Neuronal stem cell (in vitro differentiated cells): ENCODE data around the gene RAX2.
A peak's percentile ranks its signal among the peaks of the same experiment; 100 is the strongest.

Source experiments
- DNase-seq: peaks from one replicate; pipeline ENCODE4 v3.0.0-alpha.2; 2013; ENCODE audit warnings: low spot score
- H2AFZ ChIP-seq: one replicate; pipeline ENCODE4 v1.6.1; 2013; ENCODE audit warnings: mild to moderate bottlenecking, low read length, inconsistent platforms
- H2AK5ac ChIP-seq: 2 replicates; pipeline ENCODE4 v1.6.1; 2013; ENCODE audit warnings: low read depth, mild to moderate bottlenecking, inconsistent platforms, low read length, moderate library complexity, mixed read lengths
- H2BK120ac ChIP-seq: 2 replicates; pipeline ENCODE4 v1.6.1; 2013; ENCODE audit warnings: low read depth, mild to moderate bottlenecking, inconsistent platforms, low read length, moderate library complexity, mixed read lengths
- H2BK12ac ChIP-seq: one replicate; pipeline ENCODE4 v1.6.1; 2013; ENCODE audit warnings: low read length, inconsistent platforms
- H2BK15ac ChIP-seq: 2 replicates; pipeline ENCODE4 v1.6.1; 2013; ENCODE audit warnings: mild to moderate bottlenecking, low read length, inconsistent platforms, mixed read lengths
- H2BK5ac ChIP-seq: one replicate; pipeline ENCODE4 v1.6.1; 2013; ENCODE audit warnings: inconsistent platforms, mild to moderate bottlenecking, low read length, moderate library complexity
- H3K14ac ChIP-seq: one replicate; pipeline ENCODE4 v1.6.1; 2013; ENCODE audit warnings: low read length, inconsistent platforms
- H3K18ac ChIP-seq: 2 replicates; pipeline ENCODE4 v1.6.1; 2013; ENCODE audit warnings: low read length, inconsistent platforms
- H3K23ac ChIP-seq: 2 replicates; pipeline ENCODE4 v1.6.1; 2013; ENCODE audit warnings: low read depth, mild to moderate bottlenecking, mixed read lengths, low read length, inconsistent platforms; ENCODE audit not compliant: poor library complexity
- H3K27ac ChIP-seq: replicated peaks from 3 replicates; pipeline ENCODE4 v1.5.1; 2013; ENCODE audit warnings: low read length, inconsistent platforms
- H3K27me3 ChIP-seq, 3 experiments: 2 replicates each; pipeline ENCODE4 v1.6.1; 2013; ENCODE audit warnings: low read length in 3 of 3, mild to moderate bottlenecking in 2 of 3, inconsistent platforms in 1 of 3, low read depth in 1 of 3, mixed read lengths in 1 of 3, moderate library complexity in 1 of 3; ENCODE audit not compliant: control insufficient read depth in 3 of 3, insufficient read depth in 3 of 3
- H3K36me3 ChIP-seq, 2 donors: replicated peaks in 1 of 2; 2 replicates each; pipeline ENCODE4 v1.6.1; 2013; ENCODE audit warnings: low read length in 2 of 2; ENCODE audit not compliant: control insufficient read depth in 2 of 2, insufficient read depth in 2 of 2
- H3K4ac ChIP-seq: 2 replicates; pipeline ENCODE4 v1.6.1; 2013; ENCODE audit warnings: inconsistent platforms, mild to moderate bottlenecking, low read length, moderate library complexity
- H3K4me1 ChIP-seq, 2 donors: 1 replicate in 1 of 2; 2 replicates in 1 of 2; pipeline ENCODE4 v1.6.1; 2013; ENCODE audit warnings: low read length in 2 of 2, low read depth in 1 of 2; ENCODE audit not compliant: control insufficient read depth in 2 of 2, insufficient read depth in 1 of 2
- H3K4me2 ChIP-seq: one replicate; pipeline ENCODE4 v1.6.1; 2013; ENCODE audit warnings: mild to moderate bottlenecking, low read length, inconsistent platforms; ENCODE audit not compliant: insufficient read depth, poor library complexity, severe bottlenecking
- H3K4me3 ChIP-seq, 2 donors: 2 replicates each; pipeline ENCODE4 v1.5.1; 2013; ENCODE audit warnings: low read length in 2 of 2, mild to moderate bottlenecking in 2 of 2, inconsistent platforms in 1 of 2, moderate library complexity in 1 of 2
- H3K79me1 ChIP-seq: one replicate; pipeline ENCODE4 v1.6.1; 2013; ENCODE audit warnings: low read depth, mild to moderate bottlenecking, inconsistent platforms, low read length, moderate library complexity
- H3K9ac ChIP-seq: one replicate; pipeline ENCODE4 v1.6.1; 2013; ENCODE audit warnings: mild to moderate bottlenecking, low read depth, low read length, inconsistent platforms; ENCODE audit not compliant: poor library complexity
- H3K9me3 ChIP-seq, 2 donors: replicated peaks in 1 of 2; 2 replicates each; pipeline versions ENCODE3 to v1.6.1; 2013; ENCODE audit warnings: low read length in 2 of 2, mild to moderate bottlenecking in 2 of 2, inconsistent platforms in 1 of 2, low read depth in 1 of 2, mixed read lengths in 1 of 2, moderate library complexity in 1 of 2; ENCODE audit not compliant: control insufficient read depth in 2 of 2, insufficient read depth in 1 of 2
- H4K8ac ChIP-seq: one replicate; pipeline ENCODE4 v1.6.1; 2013; ENCODE audit warnings: low read depth, mild to moderate bottlenecking, inconsistent platforms, low read length, moderate library complexity
- H4K91ac ChIP-seq: one replicate; pipeline ENCODE4 v1.6.1; 2013; ENCODE audit warnings: low read length, low read depth, mild to moderate bottlenecking, inconsistent platforms; ENCODE audit not compliant: poor library complexity
- whole genome bisulfite sequencing, 2 donors: extraction: QIAGEN DNeasy Blood & Tissue Kit; methylation state at CpG; one replicate each; pipeline ENCODE4 v1.1.7; 2013; ENCODE audit warnings: missing lambda C conversion rate in 2 of 2, mixed read lengths in 1 of 2; ENCODE audit not compliant: insufficient read length in 2 of 2, insufficient replicate concordance in 1 of 2; ENCODE audit errors: extremely low coverage in 2 of 2; 5-methylcytosine and 5-hydroxymethylcytosine counted together

RAX2 gene

GRCh38 chr19:3778899-3779723, 7.1 kb upstream of the RAX2 start:
- H3K27ac ChIP-seq, result no peak overlapping the region
- H2AFZ ChIP-seq, result no peak overlapping the region
- H3K23ac ChIP-seq, result no peak overlapping the region
- H3K9ac ChIP-seq, result no peak overlapping the region
- peak overlapping the region; percentile 15 for H2BK15ac ChIP-seq
- H2AK5ac ChIP-seq, result peak overlapping the region; percentile 61
- H3K4me3 ChIP-seq, result no peak overlapping the region
- H2BK120ac ChIP-seq, result peak overlapping the region; percentile 38
- no peak overlapping the region for H2BK5ac ChIP-seq
- H3K9me3 ChIP-seq, result peaks cover 16 to 22% of the 10 kb centered on the region in 2 donors
- H3K36me3 ChIP-seq, result no peaks in the 10 kb centered on the region
- peak overlapping the region; percentile 15 for H3K18ac ChIP-seq
- peaks cover 0 to 3% of the 10 kb centered on the region in 2 donors for H3K4me1 ChIP-seq
- no peak overlapping the region for H3K4ac ChIP-seq
- DNase-seq, result no peak
- no peak overlapping the region for H4K8ac ChIP-seq
- no peak overlapping the region for H2BK12ac ChIP-seq
- no peak overlapping the region for H4K91ac ChIP-seq
- H3K4me2 ChIP-seq, result no peak overlapping the region
- no peaks in the 10 kb centered on the region for H3K79me1 ChIP-seq
- peaks cover 0 to 11% (median 7%) of the 10 kb centered on the region in 3 experiments for H3K27me3 ChIP-seq
- no peak overlapping the region for H3K14ac ChIP-seq
- WGBS, 2 donors, result no CpG with 5 or more reads among the region's 44 CpGs

- no peaks in the 10 kb centered on the region for H3K79me1 ChIP-seq
- peaks cover 0 to 5% (median 1%) of the 10 kb centered on the region in 3 experiments for H3K27me3 ChIP-seq
- no peak overlapping the region for H2BK120ac ChIP-seq
- no peak overlapping the region for H2AFZ ChIP-seq
- no peak for DNase-seq
- H3K4me2 ChIP-seq, result no peak overlapping the region
- H2BK12ac ChIP-seq, result no peak overlapping the region
- H3K9ac ChIP-seq, result no peak overlapping the region
- no peak overlapping the region for H3K14ac ChIP-seq
- H3K18ac ChIP-seq, result peak overlapping the region; percentile 22
- peaks cover 16 to 19% of the 10 kb centered on the region in 2 donors for H3K9me3 ChIP-seq
- H3K36me3 ChIP-seq, result no peaks in the 10 kb centered on the region
- H2BK5ac ChIP-seq, result peak overlapping the region; percentile 22
- WGBS, 2 donors, result no CpG with 5 or more reads among the region's 37 CpGs
- H2AK5ac ChIP-seq, result peak overlapping the region; percentile 86
- H2BK15ac ChIP-seq, result no peak overlapping the region
- H3K4me1 ChIP-seq, result peaks cover 0 to 3% of the 10 kb centered on the region in 2 donors
- no peak overlapping the region for H3K4me3 ChIP-seq
- H3K23ac ChIP-seq, result peak overlapping the region; percentile 23
- H3K4ac ChIP-seq, result no peak overlapping the region
- H4K91ac ChIP-seq, result no peak overlapping the region
- no peak overlapping the region for H4K8ac ChIP-seq
- H3K27ac ChIP-seq, result no peak overlapping the region
Measured at GRCh38 chr19:3778104-3778867, 6.3 kb upstream of the RAX2 start.

- no peak overlapping the region for H3K4ac ChIP-seq
- H3K9me3 ChIP-seq, result peaks cover 5 to 6% of the 10 kb centered on the region in 2 donors
- no peak overlapping the region for H4K8ac ChIP-seq
- no peak overlapping the region for H3K9ac ChIP-seq
- H3K27ac ChIP-seq, result no peak overlapping the region
- no peak overlapping the region for H4K91ac ChIP-seq
- H3K4me2 ChIP-seq, result no peak overlapping the region
- peaks cover 0 to 5% (median 0%) of the 10 kb centered on the region in 3 experiments for H3K27me3 ChIP-seq
- H2AK5ac ChIP-seq, result no peak overlapping the region
- no peak overlapping the region for H2BK120ac ChIP-seq
- no peak overlapping the region for H3K18ac ChIP-seq
- H2BK12ac ChIP-seq, result no peak overlapping the region
- H3K4me3 ChIP-seq, result no peak overlapping the region
- H3K23ac ChIP-seq, result no peak overlapping the region
- no peak overlapping the region for H2BK5ac ChIP-seq
- no peak overlapping the region for H2BK15ac ChIP-seq
- no CpG with 5 or more reads among the region's 1 CpG for WGBS, 2 donors
- no peak overlapping the region for H3K14ac ChIP-seq
- H2AFZ ChIP-seq, result no peak overlapping the region
- no peak for DNase-seq
- no peaks in the 10 kb centered on the region for H3K36me3 ChIP-seq
- H3K4me1 ChIP-seq, result peaks cover 0 to 4% of the 10 kb centered on the region in 2 donors
- H3K79me1 ChIP-seq, result no peaks in the 10 kb centered on the region
Measured at GRCh38 chr19:3776479-3777040, 4.5 kb upstream of the RAX2 start.
